KOPT-K1 (cell line): ENCODE data around the gene TRAK1.

Experiments
- H3K27ac ChIP-seq: fragments of 200-600 bp; sonication (generic); 2 replicates; pipeline ENCODE4 v1.5.1; 2016; ENCODE audit warnings: antibody characterized with exemption, mild to moderate bottlenecking, low read depth, low read length; ENCODE audit not compliant: poor library complexity, severe bottlenecking
- H3K36me3 ChIP-seq: fragments of 200-600 bp; sonication (generic); 2 replicates; pipeline ENCODE4 v1.5.1; 2017; ENCODE audit warnings: antibody characterized with exemption, mild to moderate bottlenecking, low read length, moderate library complexity; ENCODE audit not compliant: insufficient read depth
- H3K9me3 ChIP-seq: fragments of 200-600 bp; sonication (generic); 2 replicates; pipeline ENCODE4 v1.5.1; 2017; ENCODE audit warnings: antibody characterized with exemption, low read length, mild to moderate bottlenecking; ENCODE audit not compliant: insufficient read depth, poor library complexity, severe bottlenecking

The TRAK1 gene

GRCh38 chr3:42198709-42199108 is 107.6 kb downstream of the TRAK1 start:
- Histone ChIP-seq H3K9me3 (no peaks in the 10 kb centered on the region), H3K27ac (no peak overlapping the region), H3K36me3 (no peaks in the 10 kb centered on the region)

GRCh38 chr3:42202217-42202865 is 111.2 kb downstream of the TRAK1 start:
- no peak overlapping the region for H3K27ac ChIP-seq

GRCh38 chr3:42204867-42205599 is 113.9 kb downstream of the TRAK1 start:
- no peak overlapping the region for H3K27ac ChIP-seq

More at GRCh38 chr3:42202217-42202865, 111.2 kb downstream of the TRAK1 start:
- Histone ChIP-seq H3K9me3 (no peaks in the 10 kb centered on the region), H3K36me3 (no peaks in the 10 kb centered on the region)

GRCh38 chr3:42205800-42206514 is 114.8 kb downstream of the TRAK1 start:
- no peaks in the 10 kb centered on the region for H3K9me3 ChIP-seq
- no peak overlapping the region for H3K27ac ChIP-seq

More at GRCh38 chr3:42204867-42205599, 113.9 kb downstream of the TRAK1 start:
- H3K36me3 ChIP-seq, result no peaks in the 10 kb centered on the region
- no peaks in the 10 kb centered on the region for H3K9me3 ChIP-seq

GRCh38 chr3:42209917-42210316 is 118.8 kb downstream of the TRAK1 start:
- H3K9me3 ChIP-seq, result no peaks in the 10 kb centered on the region
- no peaks in the 10 kb centered on the region for H3K36me3 ChIP-seq
- no peak overlapping the region for H3K27ac ChIP-seq

More at GRCh38 chr3:42205800-42206514, 114.8 kb downstream of the TRAK1 start:
- no peaks in the 10 kb centered on the region for H3K36me3 ChIP-seq

GRCh38 chr3:42210726-42211125 is 119.6 kb downstream of the TRAK1 start:
- Histone ChIP-seq H3K9me3 (no peaks in the 10 kb centered on the region), H3K27ac (no peak overlapping the region), H3K36me3 (no peaks in the 10 kb centered on the region)

GRCh38 chr3:42213417-42213816 is 122.3 kb downstream of the TRAK1 start:
- H3K27ac ChIP-seq, result no peak overlapping the region
- H3K36me3 ChIP-seq, result no peaks in the 10 kb centered on the region
- no peaks in the 10 kb centered on the region for H3K9me3 ChIP-seq

- Histone ChIP-seq H3K27ac (no peak overlapping the region), H3K36me3 (no peaks in the 10 kb centered on the region), H3K9me3 (no peaks in the 10 kb centered on the region)
Measured at GRCh38 chr3:42214064-42214463, 122.9 kb downstream of the TRAK1 start.

- no peak overlapping the region for H3K27ac ChIP-seq
- H3K9me3 ChIP-seq, result no peaks in the 10 kb centered on the region
- no peaks in the 10 kb centered on the region for H3K36me3 ChIP-seq
Measured at GRCh38 chr3:42214565-42215283, 123.6 kb downstream of the TRAK1 start.

GRCh38 chr3:42216302-42216701 is 125.1 kb downstream of the TRAK1 start:
- no peaks in the 10 kb centered on the region for H3K9me3 ChIP-seq
- no peaks in the 10 kb centered on the region for H3K36me3 ChIP-seq
- H3K27ac ChIP-seq, result no peak overlapping the region

- no peak overlapping the region for H3K27ac ChIP-seq
- no peaks in the 10 kb centered on the region for H3K36me3 ChIP-seq
- H3K9me3 ChIP-seq, result no peaks in the 10 kb centered on the region
Measured at GRCh38 chr3:42216931-42217333, 125.8 kb downstream of the TRAK1 start.

GRCh38 chr3:42220436-42221121 is 129.4 kb downstream of the TRAK1 start:
- H3K27ac ChIP-seq, result no peak overlapping the region
- no peaks in the 10 kb centered on the region for H3K36me3 ChIP-seq

GRCh38 chr3:42222942-42223693 is 132.0 kb downstream of the TRAK1 start:
- Histone ChIP-seq H3K27ac (no peak overlapping the region), H3K9me3 (no peaks in the 10 kb centered on the region), H3K36me3 (no peaks in the 10 kb centered on the region)

More at GRCh38 chr3:42220436-42221121, 129.4 kb downstream of the TRAK1 start:
- no peaks in the 10 kb centered on the region for H3K9me3 ChIP-seq

- H3K36me3 ChIP-seq, result no peaks in the 10 kb centered on the region
- no peak overlapping the region for H3K27ac ChIP-seq
- H3K9me3 ChIP-seq, result no peaks in the 10 kb centered on the region
Measured at GRCh38 chr3:42224178-42224577, 133.0 kb downstream of the TRAK1 start.
